H9 (cell line): ENCODE data around the gene BPIFA1. TPM values are rescaled to one million over a fixed set of nuclear protein-coding genes. Genes with fewer than 3 reads are reported as not detected.

ENCODE experiments used
- DNase-seq: peaks from one replicate; pipeline ENCODE4 v3.0.0-alpha.2; 2017
- H2AFZ ChIP-seq: one replicate; pipeline ENCODE4 v1.6.1; 2013; ENCODE audit warnings: mild to moderate bottlenecking, low read length, control low read depth, moderate library complexity
- H2AK5ac ChIP-seq: 2 replicates; pipeline ENCODE4 v1.6.1; 2013; ENCODE audit warnings: low read length, control low read depth, mixed read lengths; ENCODE audit not compliant: insufficient read length
- H2BK120ac ChIP-seq: one replicate; pipeline ENCODE4 v1.6.1; 2013; ENCODE audit warnings: low read depth, mild to moderate bottlenecking, low read length, control low read depth, inconsistent platforms; ENCODE audit not compliant: poor library complexity, severe bottlenecking
- H2BK12ac ChIP-seq: 2 replicates; pipeline ENCODE4 v1.6.1; 2013; ENCODE audit warnings: low read length, control low read depth, mixed read lengths, low read depth; ENCODE audit not compliant: insufficient read length
- H2BK15ac ChIP-seq: 2 replicates; pipeline ENCODE4 v1.6.1; 2013; ENCODE audit warnings: low read depth, low read length, control low read depth
- H2BK20ac ChIP-seq: one replicate; pipeline ENCODE4 v1.6.1; 2013; ENCODE audit warnings: low read depth, mild to moderate bottlenecking, low read length, control low read depth, inconsistent platforms; ENCODE audit not compliant: poor library complexity, severe bottlenecking
- H2BK5ac ChIP-seq: 2 replicates; pipeline ENCODE4 v1.6.1; 2013; ENCODE audit warnings: low read length, control low read depth, mixed read lengths; ENCODE audit not compliant: insufficient read length
- H3K14ac ChIP-seq: 2 replicates; pipeline ENCODE4 v1.6.1; 2013; ENCODE audit warnings: low read length, control low read depth; ENCODE audit not compliant: insufficient read depth
- H3K18ac ChIP-seq: 2 replicates; pipeline ENCODE4 v1.6.1; 2013; ENCODE audit warnings: low read depth, mild to moderate bottlenecking, mixed read lengths, low read length, control low read depth; ENCODE audit not compliant: insufficient read length
- H3K23ac ChIP-seq: 2 replicates; pipeline ENCODE4 v1.6.1; 2013; ENCODE audit warnings: low read length, control low read depth, mixed read lengths, low read depth; ENCODE audit not compliant: insufficient read length
- H3K23me2 ChIP-seq: 2 replicates; pipeline ENCODE4 v1.6.1; 2013; ENCODE audit warnings: low read depth, mild to moderate bottlenecking, mixed read lengths, low read length, control low read depth; ENCODE audit not compliant: insufficient read length, poor library complexity, severe bottlenecking
- H3K27ac ChIP-seq: 2 replicates; pipeline ENCODE4 v1.5.1; 2013; ENCODE audit warnings: low read length, control low read depth, mixed read lengths, low read depth; ENCODE audit not compliant: insufficient read length
- H3K27me3 ChIP-seq: 2 replicates; pipeline ENCODE4 v1.6.1; 2013; ENCODE audit warnings: low read length, control low read depth, inconsistent platforms; ENCODE audit not compliant: insufficient read depth
- H3K4ac ChIP-seq: 2 replicates; pipeline ENCODE4 v1.6.1; 2013; ENCODE audit warnings: low read depth, mild to moderate bottlenecking, control low read depth, inconsistent platforms, low read length, moderate library complexity
- H3K4me1 ChIP-seq: 2 replicates; pipeline ENCODE4 v1.6.1; 2013; ENCODE audit warnings: low read length, control low read depth, inconsistent platforms; ENCODE audit not compliant: insufficient read depth
- H3K4me2 ChIP-seq: 2 replicates; pipeline ENCODE4 v1.6.1; 2013; ENCODE audit warnings: low read length, control low read depth, mixed read lengths; ENCODE audit not compliant: insufficient read length, insufficient read depth
- H3K56ac ChIP-seq: 2 replicates; pipeline ENCODE4 v1.6.1; 2013; ENCODE audit warnings: low read depth, mild to moderate bottlenecking, mixed read lengths, low read length, control low read depth; ENCODE audit not compliant: insufficient read length
- H3K79me1 ChIP-seq: 2 replicates; pipeline ENCODE4 v1.6.1; 2013; ENCODE audit warnings: low read depth, mild to moderate bottlenecking, moderate library complexity, low read length, control low read depth, inconsistent platforms; ENCODE audit not compliant: insufficient read depth, poor library complexity, severe bottlenecking
- H3K79me2 ChIP-seq: 2 replicates; pipeline ENCODE4 v1.6.1; 2013; ENCODE audit warnings: low read length, control low read depth, inconsistent platforms; ENCODE audit not compliant: insufficient read depth
- H3K9ac ChIP-seq: 2 replicates; pipeline ENCODE4 v1.6.1; 2013; ENCODE audit warnings: low read length, control low read depth, mixed read lengths; ENCODE audit not compliant: insufficient read length; ENCODE audit errors: extremely low read depth
- H3K9me3 ChIP-seq: one replicate; pipeline ENCODE4 v1.6.1; 2013; ENCODE audit warnings: low read depth, low read length, inconsistent platforms; ENCODE audit not compliant: control insufficient read depth
- H3T11ph ChIP-seq: one replicate; pipeline ENCODE4 v1.6.1; 2013; ENCODE audit warnings: mild to moderate bottlenecking, low read length, control low read depth, inconsistent platforms
- H4K20me1 ChIP-seq: one replicate; pipeline ENCODE4 v1.6.1; 2013; ENCODE audit not compliant: control insufficient read depth, insufficient read length, insufficient read depth
- H4K5ac ChIP-seq: 2 replicates; pipeline ENCODE4 v1.6.1; 2013; ENCODE audit warnings: low read depth, mild to moderate bottlenecking, mixed read lengths, low read length, control low read depth; ENCODE audit not compliant: insufficient read length
- H4K8ac ChIP-seq: replicated peaks from 2 replicates; pipeline ENCODE4 v1.6.1; 2013; ENCODE audit warnings: low read length, control low read depth, mixed read lengths, low read depth; ENCODE audit not compliant: insufficient read length
- H4K91ac ChIP-seq: 2 replicates; pipeline ENCODE4 v1.6.1; 2013; ENCODE audit warnings: low read depth, mild to moderate bottlenecking, moderate library complexity, mixed read lengths, low read length, control low read depth; ENCODE audit not compliant: insufficient read length
- H3K27ac Mint-ChIP-seq, 3 experiments: 2 replicates in 2 of 3; 3 replicates in 1 of 3; pipeline ENCODE4 v1.8.0; 2020 to 2021; ENCODE audit warnings: mixed read lengths in 3 of 3, mild to moderate bottlenecking in 1 of 3, moderate library complexity in 1 of 3
- H3K27me3 Mint-ChIP-seq: 2 replicates; pipeline ENCODE4 v1.8.0; 2021; ENCODE audit warnings: low read depth, mild to moderate bottlenecking, moderate library complexity, mixed read lengths
- H3K36me3 Mint-ChIP-seq, 3 experiments: 2 replicates in 2 of 3; 3 replicates in 1 of 3; pipeline ENCODE4 v1.8.0; 2020 to 2021; ENCODE audit warnings: low read depth in 3 of 3, mixed read lengths in 3 of 3; ENCODE audit not compliant: insufficient read depth in 1 of 3
- H3K4me1 Mint-ChIP-seq, 2 experiments: 2 replicates each; pipeline ENCODE4 v1.8.0; 2020; ENCODE audit warnings: mixed read lengths in 2 of 2
- H3K4me3 Mint-ChIP-seq, 2 experiments: 2 replicates in 1 of 2; 3 replicates in 1 of 2; pipeline ENCODE4 v1.8.0; 2020 to 2021; ENCODE audit warnings: mild to moderate bottlenecking in 2 of 2, mixed read lengths in 2 of 2, moderate library complexity in 1 of 2
- H3K9me3 Mint-ChIP-seq, 2 experiments: 2 replicates in 1 of 2; 3 replicates in 1 of 2; pipeline ENCODE4 v1.8.0; 2020; ENCODE audit warnings: mild to moderate bottlenecking in 2 of 2, mixed read lengths in 2 of 2, moderate library complexity in 1 of 2
- whole genome bisulfite sequencing: extraction: QIAGEN DNeasy Blood & Tissue Kit; methylation state at CpG from one replicate; pipeline ENCODE4 v1.1.7; 2013; ENCODE audit warnings: missing lambda C conversion rate, low lambda C conversion rate, mixed read lengths; ENCODE audit not compliant: insufficient read length; ENCODE audit errors: extremely low coverage; 5-methylcytosine and 5-hydroxymethylcytosine counted together
- total RNA-seq: library from RNA; stranded (reverse); gene quantifications from 2 replicates; pipeline ENCODE4 v1.2.1, GENCODE V29; 2021
- TF ChIP-seq, protein P1 (sequence below): fragments of 200-600 bp; sonication (generic); conservative IDR thresholded peaks from 3 replicates; pipeline ENCODE4 v1.8.0; 2021; ENCODE audit warnings: antibody characterized with exemption, mild to moderate bottlenecking

BPIFA1 gene
- total RNA-seq, 1 experiment from 2014 or later, result not detected

DNA sequence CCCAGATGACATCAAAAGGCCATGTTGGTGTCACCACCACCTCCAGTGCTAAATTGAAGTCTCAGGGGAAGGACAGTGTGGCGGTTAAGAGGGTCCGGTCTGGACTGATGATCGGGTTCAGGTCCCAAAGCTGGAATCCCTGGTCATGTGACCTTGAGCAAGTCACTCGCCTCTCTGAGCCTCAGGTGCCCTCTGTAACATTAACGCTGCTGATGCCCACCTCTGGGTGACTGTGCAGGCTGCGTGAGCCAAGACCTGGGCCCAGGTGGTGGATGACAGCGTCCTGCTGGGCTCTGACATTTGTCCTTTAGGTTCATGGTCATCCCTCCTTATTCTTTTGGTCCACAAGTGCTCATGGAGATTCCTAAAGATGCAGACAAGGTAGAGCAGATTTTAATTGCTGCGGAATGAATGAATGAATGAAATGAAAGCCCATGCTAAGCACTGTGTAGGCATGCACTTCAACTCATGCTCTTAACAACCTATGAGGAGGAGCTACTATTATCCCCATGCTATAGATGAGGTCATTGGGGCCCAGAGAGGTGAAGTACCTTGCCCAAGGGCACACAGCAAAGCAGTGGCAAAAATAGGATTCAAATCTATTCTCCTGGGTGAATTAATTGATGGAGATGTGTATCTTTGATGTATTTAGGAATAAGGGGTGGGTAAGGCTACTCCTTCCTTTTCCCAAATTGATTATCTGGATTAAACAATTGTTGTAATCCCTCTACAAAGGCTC is 46.6 kb downstream of the BPIFA1 start:
- Histone ChIP-seq H3K79me2 (no peaks in the 10 kb centered on the region), H2AK5ac (no peak overlapping the region), H3K9ac (no peak overlapping the region), H2BK5ac (no peak overlapping the region), H2BK20ac (no peak overlapping the region), H2BK15ac (no peak overlapping the region), H4K5ac (no peak overlapping the region), H3K79me1 (no peaks in the 10 kb centered on the region), H3K4me1 (no peaks in the 10 kb centered on the region; the same call in 1 of the 2 replicates), H2BK12ac (no peak overlapping the region), H3K4me2 (no peak overlapping the region), H4K20me1 (no peaks in the 10 kb centered on the region), H2AFZ (no peak overlapping the region), H3T11ph (no peak overlapping the region), H2BK120ac (no peak overlapping the region), H3K56ac (no peak overlapping the region), H4K8ac (no peak overlapping the region), H3K9me3 (no peaks in the 10 kb centered on the region), H3K18ac (no peak overlapping the region), H3K23me2 (no peaks in the 10 kb centered on the region), H3K23ac (no peak overlapping the region), H3K4ac (no peak overlapping the region), H3K27me3 (no peaks in the 10 kb centered on the region), H3K14ac (no peak overlapping the region), H4K91ac (no peak overlapping the region), H3K27ac (no peak overlapping the region)
- H3K27ac Mint-ChIP-seq, result no peak overlapping the region
- no CpG with 5 or more reads among the region's 8 CpGs for WGBS
- TF ChIP-seq, protein P1, sequence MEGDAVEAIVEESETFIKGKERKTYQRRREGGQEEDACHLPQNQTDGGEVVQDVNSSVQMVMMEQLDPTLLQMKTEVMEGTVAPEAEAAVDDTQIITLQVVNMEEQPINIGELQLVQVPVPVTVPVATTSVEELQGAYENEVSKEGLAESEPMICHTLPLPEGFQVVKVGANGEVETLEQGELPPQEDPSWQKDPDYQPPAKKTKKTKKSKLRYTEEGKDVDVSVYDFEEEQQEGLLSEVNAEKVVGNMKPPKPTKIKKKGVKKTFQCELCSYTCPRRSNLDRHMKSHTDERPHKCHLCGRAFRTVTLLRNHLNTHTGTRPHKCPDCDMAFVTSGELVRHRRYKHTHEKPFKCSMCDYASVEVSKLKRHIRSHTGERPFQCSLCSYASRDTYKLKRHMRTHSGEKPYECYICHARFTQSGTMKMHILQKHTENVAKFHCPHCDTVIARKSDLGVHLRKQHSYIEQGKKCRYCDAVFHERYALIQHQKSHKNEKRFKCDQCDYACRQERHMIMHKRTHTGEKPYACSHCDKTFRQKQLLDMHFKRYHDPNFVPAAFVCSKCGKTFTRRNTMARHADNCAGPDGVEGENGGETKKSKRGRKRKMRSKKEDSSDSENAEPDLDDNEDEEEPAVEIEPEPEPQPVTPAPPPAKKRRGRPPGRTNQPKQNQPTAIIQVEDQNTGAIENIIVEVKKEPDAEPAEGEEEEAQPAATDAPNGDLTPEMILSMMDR, result no peak
- no peak for DNase-seq
- H3K4me1 Mint-ChIP-seq, result peaks cover 16 to 27% of the 10 kb centered on the region in 2 experiments
- no peak overlapping the region for H3K4me3 Mint-ChIP-seq
- no peaks in the 10 kb centered on the region for H3K36me3 Mint-ChIP-seq
- H3K27me3 Mint-ChIP-seq, result peaks cover 16% of the 10 kb centered on the region
- H3K9me3 Mint-ChIP-seq, result no peaks in the 10 kb centered on the region
